ENCODE results near the gene ANKRD63. TPM values are rescaled to one million over a fixed set of nuclear protein-coding genes. Genes with fewer than 3 reads are reported as not detected.

ANKRD63 gene
- total RNA-seq, 2 donors from 2014 or later, result not detected

DNA sequence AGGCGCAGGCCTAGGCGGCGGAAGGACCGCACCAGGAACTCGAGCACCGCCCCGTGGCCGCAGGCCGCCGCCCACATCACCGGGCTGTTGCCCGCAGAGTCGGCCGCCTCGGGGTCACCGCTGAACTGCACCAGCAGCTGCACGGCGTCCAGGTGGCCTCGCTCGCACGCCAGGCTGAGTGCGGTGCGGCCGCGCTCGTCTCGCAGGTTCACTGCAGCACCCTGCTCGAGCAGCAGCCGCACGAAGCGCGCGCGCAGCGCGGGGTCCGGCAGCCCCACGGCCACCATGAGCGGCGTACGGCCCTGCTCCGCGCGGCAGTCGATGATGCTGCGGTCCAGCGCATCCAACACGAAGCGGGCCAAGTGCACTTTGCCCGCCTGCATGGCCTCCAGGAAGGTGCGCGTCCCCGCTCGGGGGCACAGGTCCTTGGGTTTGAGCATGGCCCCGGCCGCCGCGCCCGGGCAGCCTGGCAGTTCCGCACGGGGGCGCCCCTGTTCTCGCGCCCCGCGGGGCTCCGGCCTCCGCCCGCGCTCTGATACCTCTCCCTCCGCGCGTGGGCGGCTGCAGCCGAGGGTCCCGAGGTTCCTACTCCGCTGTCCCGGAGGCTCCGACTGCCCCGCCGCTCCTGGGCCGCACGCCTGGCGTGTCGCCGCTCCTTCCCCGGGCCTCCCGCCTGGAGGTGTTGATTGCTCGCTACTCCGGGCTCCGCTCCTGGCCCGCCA is 556 bp downstream of the ANKRD63 start:
- intact Hi-C loops (cut with DNase I), result no loop called here
- DNase-seq (ENCODE audit: low spot score), result no peak

DNA sequence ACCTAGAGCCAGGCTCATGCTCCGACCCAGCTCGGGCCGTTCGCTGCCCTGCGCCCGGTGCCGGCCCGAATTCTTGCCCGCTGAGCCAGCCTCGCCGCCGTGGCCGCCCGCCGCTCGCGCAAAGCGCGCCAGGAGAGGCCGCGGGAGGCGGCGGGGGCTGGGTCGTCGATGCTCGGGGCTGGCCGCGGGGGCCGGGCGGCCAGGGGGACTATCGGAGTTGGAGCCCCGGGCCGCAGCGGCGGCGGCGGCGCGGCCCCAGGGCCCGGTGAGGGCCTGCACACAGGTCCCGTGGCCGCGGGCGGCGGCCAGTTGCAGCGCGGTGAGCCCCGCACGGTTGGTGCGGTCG is 1.1 kb downstream of the ANKRD63 start:
- no peak for DNase-seq (ENCODE audit: low spot score)
- intact Hi-C loops (cut with DNase I), result loop anchor here in 1 of 2 donors (2.0 kb wide), 1 partner anchor 139 kb away; no protein-coding TSS in a partner anchor

DNA sequence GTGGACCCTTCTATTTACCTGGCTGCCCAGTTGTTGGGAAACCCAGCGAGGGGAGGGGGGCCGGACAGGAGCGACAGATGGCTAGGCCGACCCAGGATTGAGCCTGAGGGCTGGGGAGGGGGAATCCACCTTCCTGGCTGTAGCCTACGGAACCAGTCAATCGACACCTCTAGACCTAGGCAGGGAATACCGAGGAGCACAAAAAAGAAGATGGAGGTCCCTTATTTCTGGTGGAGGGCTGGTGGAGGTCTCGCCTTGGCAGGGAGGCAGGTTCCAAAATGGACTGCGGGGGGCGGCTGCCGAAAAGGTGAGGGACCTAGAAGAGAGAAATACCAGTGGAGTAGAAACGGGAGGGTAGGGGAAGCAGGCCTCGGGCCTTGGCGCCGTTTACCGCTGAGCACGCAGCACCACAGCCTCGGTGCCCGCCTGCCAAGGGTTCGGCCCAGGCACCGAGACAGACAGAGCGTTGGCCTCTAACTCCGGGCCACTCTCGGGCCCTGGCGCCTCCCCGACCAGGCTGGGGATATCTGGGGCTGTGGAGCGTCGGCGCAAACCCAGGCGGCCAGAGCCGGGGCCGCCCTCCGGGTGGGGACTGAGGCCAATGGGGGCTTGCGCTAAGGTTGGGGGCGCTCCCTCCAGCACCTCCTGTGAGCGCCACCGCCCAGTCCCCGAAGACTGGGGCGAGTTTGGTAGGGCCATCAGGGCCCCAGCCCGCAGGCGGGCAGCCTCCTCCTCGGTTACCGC is 1.6 kb downstream of the ANKRD63 start:
- intact Hi-C loops (cut with DNase I), result loop anchor here in 1 of 2 donors (2.0 kb wide), 1 partner anchor 140 kb away; no protein-coding TSS in a partner anchor
- no peak for DNase-seq (ENCODE audit: low spot score)

DNA sequence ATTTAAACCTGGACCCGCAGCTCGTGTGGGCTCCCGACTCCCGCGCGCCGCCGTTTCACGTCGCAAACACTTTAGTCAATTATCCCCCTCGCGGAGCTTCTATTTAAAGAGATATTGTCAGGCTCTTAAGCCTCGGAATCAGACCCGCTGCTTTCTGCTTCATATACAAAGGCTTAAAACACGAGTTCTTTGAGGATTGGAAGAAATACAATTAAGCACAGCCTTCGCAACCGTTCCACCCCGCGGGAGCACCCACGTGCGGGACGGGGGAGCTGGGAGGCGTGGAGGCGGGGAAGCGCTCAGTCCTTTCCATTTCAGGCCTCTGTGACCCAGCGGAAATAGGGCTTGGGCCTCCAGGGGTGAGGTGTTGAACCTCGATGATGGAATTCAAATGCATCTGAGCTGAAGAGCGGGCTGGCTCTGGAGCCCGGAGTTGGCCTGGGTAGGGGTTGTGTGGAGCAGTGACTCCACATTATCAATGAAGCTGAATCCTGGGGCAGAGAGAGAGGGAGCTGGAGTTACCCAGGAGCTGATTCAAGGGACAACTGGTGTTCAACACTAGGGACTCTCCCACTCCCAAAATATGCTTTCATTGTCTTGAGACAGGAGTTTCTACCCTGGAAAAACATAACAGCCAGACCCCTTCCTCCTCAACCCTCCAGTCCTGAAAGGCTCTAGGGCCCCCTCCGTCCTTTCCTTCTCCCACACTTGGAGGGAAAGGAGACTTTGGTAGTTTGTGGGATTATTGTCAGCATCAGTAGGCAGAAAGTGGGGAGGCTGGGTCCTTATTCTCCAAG is 2.4 kb downstream of the ANKRD63 start:
- intact Hi-C loops (cut with DNase I), result loop anchor here in 1 of 2 donors (2.0 kb wide), 1 partner anchor 140 kb away; no protein-coding TSS in a partner anchor

DNA sequence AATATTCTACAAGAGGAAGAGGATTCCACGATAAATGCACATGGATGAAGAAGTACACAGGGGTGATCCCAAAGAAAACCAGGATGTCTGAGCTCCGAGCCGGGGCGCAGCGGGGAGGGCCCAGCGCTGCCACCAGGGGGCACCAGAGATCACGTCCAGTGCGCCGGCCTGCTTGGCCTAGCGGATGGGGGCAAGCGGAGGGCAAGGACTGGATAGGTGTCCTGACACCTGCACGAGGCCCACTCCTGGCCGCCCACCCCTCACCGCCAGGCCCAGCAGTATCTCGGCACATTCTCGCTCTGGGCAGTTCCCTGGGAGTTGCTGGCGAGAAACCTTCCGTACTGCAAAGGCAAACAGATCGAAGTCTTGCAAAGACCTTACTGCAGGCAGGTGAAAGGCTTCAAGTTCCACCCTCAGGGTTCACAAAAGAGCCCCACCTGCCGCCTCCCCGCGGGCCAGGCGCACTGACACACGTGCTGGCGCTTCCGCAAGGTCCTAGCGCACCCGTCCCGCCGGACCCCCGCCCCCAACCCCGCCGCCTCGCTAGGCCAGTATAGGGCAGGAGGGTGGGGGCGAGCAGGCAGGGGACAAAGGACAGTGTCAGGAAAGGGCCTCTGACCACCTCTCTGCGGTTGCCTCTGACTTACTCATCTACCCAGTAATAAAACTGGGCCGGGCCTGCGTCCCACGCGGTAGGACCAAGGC is 3.3 kb downstream of the ANKRD63 start:
- intact Hi-C loops (cut with DNase I), result loop anchor here (2.0 to 5.0 kb wide), 2 partner anchors 141 to 148 kb away; no protein-coding TSS in a partner anchor
- DNase-seq (ENCODE audit: low spot score), result peak; percentile 92

More for the DNA sequence above, 2.4 kb downstream of the ANKRD63 start:
- DNase-seq (ENCODE audit: low spot score), result no peak

DNA sequence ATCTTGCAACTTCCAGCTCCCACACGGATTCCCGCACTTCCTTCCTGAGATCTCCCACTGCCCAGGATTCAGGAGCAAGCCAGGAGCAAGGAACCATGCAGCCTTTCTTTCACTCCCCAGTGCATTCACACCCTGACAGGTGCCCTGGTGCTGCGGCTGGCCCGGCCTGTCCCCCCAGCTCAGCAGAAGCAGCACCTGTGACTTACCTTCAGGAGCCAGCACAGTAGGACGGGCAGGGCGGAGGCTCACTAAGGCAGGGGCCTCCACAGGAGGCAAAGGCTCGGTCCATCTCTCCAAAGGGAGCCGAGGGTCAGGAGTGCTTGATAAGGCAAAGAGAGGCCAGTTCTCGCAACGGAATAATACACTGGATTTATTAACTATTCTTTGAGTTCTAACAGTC is 4.8 kb downstream of the ANKRD63 start:
- DNase-seq (ENCODE audit: low spot score), result no peak
- intact Hi-C loops (cut with DNase I), result loop anchor here in 1 of 2 donors (5.0 kb wide), 1 partner anchor 149 kb away; no protein-coding TSS in a partner anchor

DNA sequence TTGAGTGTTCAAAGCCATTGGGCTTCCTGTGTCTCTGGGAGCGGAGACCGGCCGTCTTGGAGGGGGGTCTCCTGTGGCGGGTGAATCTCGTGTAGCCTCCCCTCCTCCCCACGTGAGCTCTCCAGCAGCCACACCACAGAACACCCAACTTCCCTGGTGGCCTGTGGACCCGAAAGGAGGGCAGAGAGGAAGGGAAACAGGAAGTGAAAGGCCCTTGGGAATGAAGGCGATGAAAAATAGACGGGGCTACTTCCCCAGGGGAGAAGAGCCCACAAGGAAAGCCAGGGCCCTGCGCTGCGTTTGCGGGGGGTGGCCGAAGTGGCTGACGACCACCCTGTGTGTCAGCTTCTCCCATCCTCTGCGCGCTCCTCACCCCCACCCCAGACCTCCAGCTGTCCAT is 5.4 kb downstream of the ANKRD63 start:
- no peak for DNase-seq (ENCODE audit: low spot score)
- intact Hi-C loops (cut with DNase I), result loop anchor here in 1 of 2 donors (5.0 kb wide), 1 partner anchor 150 kb away; no protein-coding TSS in a partner anchor

DNA sequence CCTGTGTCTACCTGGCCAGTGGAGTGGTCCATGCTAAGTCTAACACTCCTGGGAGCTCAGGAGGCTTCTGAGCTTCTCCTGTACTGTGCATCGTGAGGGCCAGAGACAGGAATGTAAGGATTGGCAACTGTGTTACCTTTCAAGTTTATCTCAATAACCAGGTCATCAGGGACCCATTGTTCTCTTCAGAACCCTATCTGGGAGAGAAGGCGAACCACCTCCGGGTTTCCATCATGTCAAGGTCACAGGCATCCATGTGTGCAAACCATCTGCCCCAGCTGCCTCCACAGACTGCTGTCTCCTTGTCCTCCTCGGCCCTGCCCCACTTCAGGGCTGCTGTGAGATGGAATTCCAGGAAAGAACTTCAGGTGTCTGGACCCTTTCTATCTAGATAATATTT is 5.9 kb downstream of the ANKRD63 start:
- no peak for DNase-seq (ENCODE audit: low spot score)
- intact Hi-C loops (cut with DNase I), result loop anchor here in 1 of 2 donors (5.0 kb wide), 1 partner anchor 150 kb away; no protein-coding TSS in a partner anchor

DNA sequence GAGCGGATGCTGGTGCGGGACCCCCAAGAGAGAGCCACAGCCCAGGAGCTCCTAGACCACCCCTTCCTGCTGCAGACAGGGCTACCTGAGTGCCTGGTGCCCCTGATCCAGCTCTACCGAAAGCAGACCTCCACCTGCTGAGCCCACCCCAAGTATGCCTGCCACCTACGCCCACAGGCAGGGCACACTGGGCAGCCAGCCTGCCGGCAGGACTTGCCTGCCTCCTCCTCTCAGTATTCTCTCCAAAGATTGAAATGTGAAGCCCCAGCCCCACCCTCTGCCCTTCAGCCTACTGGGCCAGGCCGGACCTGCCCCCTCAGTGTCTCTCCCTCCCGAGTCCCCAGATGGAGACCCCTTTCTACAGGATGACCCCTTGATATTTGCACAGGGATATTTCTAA is 6.9 kb downstream of the ANKRD63 start:
- no peak for DNase-seq (ENCODE audit: low spot score)
- intact Hi-C loops (cut with DNase I), result loop anchor here in 1 of 2 donors (2.0 to 5.0 kb wide), 2 partner anchors 57 to 151 kb away; no protein-coding TSS in a partner anchor

DNA sequence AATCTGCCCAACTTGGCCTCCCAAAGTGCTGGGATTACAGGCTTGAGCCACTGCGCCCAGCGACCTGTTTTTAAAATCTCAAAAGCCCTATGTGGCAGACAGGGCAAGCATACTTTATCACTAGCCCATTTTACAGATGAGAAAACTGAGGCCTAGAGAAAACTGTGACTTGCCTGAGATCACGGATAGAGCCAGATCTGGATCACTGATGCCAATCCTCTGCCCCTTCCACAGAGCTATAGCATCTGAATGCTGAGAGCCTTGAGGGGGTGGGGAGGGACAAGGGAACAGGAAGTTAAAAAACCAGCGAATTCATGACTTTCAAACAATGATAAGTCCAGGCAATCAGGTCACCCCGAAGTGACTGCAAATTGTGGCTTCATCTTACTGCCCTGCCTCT is 7.3 kb downstream of the ANKRD63 start:
- DNase-seq (ENCODE audit: low spot score), result no peak
- intact Hi-C loops (cut with DNase I), result loop anchor here in 1 of 2 donors (2.0 to 5.0 kb wide), 2 partner anchors 57 to 152 kb away; no protein-coding TSS in a partner anchor

DNA sequence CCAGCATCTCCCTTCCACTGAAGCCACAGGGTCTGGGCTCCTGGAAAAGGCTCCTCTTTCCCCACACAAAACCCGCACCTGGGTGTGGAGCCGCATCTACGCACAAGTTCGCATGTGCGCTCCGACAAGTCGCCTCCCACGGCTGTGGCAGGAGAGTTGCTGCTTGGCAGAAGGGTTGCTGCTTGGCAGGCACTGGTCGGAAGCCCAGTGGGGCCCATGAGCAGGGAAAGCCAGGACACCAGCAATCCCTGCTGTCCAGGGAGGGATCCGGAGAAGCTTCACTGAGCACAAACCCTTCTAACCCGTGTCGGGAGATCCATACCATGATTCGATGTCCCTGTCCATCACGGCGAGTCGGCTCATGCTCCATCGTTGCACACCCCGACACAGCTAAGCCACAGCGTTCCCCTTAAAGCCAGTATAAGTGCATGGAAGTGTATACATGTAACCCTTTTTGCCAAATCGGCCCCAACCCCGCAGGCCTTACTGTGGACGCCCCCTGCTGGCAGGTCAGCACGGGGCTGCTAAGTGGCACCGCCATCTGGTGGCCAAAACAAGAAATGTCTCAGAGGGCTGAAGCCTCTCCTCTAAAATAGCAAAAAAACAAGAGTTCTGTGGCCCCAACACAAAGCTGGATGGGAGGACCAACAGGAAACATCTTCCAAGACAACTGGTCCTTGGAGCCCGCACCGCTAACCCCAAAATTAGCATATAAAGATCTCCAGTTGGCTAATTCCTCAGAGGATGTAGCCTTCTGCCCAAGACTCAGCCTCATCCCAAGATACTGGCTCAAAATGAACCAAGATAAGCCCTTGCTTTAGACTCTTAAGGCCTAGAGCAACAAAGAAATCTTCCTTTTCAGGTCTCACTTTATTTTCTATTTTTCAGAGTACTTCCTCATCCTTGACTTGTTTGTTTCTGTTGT is 8.3 kb downstream of the ANKRD63 start:
- intact Hi-C loops (cut with DNase I), result loop anchor here (2.0 to 5.0 kb wide), 5 partner anchors 56 to 227 kb away; no protein-coding TSS in a partner anchor
- DNase-seq (ENCODE audit: low spot score), result peak; percentile 93

DNA sequence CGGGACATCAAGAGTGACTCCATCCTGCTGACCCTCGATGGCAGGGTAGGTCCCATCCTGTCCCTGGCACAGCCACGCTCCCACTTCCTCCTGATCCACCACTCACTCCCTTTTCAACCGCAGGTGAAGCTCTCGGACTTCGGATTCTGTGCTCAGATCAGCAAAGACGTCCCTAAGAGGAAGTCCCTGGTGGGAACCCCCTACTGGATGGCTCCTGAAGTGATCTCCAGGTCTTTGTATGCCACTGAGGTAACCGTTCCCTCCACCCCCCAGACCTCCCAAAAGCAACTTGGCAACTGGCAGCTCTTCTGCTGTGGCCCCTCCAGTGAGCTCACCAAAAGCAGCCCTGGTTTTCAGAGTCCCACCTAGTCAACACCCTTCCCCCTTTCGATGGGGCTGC is 9.4 kb downstream of the ANKRD63 start:
- intact Hi-C loops (cut with DNase I), result loop anchor here (5.0 kb wide), 3 partner anchors 56 to 226 kb away; no protein-coding TSS in a partner anchor
- no peak for DNase-seq (ENCODE audit: low spot score)

DNA sequence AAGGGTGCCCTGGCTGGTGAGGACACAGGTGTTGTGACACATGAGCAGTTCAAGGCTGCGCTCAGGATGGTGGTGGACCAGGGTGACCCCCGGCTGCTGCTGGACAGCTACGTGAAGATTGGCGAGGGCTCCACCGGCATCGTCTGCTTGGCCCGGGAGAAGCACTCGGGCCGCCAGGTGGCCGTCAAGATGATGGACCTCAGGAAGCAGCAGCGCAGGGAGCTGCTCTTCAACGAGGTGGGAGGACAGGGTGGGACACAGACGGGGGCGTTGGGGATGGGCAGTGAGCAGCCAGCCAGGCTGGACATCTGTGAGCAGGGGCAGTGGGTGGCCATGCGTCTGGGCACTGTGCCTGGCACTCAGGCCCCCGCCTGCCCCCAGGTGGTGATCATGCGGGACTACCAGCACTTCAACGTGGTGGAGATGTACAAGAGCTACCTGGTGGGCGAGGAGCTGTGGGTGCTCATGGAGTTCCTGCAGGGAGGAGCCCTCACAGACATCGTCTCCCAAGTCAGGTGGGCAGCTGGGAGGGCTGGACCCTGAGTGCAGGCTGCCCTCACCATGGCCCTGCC is 10.3 kb downstream of the ANKRD63 start:
- no peak for DNase-seq (ENCODE audit: low spot score)
- intact Hi-C loops (cut with DNase I), result loop anchor here (5.0 kb wide), 3 partner anchors 55 to 225 kb away; no protein-coding TSS in a partner anchor

DNA sequence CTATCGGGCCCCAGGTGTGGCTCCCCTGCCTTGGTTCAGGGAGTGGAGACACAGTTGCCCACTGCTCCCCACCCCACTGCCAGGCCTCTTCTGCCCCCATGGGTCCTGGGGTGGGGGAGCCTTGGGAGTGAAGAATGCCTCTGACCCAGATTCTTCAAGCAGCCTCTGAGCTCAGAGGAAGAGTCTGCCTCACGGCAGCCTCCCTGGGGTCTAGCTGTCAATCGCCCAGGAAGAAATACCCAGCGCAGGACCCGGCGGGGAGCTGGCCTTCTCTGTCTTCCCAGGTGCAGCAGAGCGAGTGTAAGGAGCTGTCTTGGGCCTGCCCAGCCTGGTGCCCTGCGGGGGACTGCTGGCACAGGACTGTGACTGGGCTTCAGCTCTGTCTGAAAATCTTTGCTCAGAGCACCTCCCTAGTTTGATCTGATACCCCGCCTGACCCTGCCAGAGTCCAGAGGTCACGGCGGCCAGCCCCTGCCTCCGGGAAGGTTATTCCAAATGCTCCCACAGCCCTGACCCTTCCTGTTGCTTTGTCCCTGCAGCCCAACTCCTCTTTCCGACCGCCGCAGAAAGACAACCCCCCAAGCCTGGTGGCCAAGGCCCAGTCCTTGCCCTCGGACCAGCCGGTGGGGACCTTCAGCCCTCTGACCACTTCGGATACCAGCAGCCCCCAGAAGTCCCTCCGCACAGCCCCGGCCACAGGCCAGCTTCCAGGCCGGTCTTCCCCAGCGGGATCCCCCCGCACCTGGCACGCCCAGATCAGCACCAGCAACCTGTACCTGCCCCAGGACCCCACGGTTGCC is 11.0 kb downstream of the ANKRD63 start:
- intact Hi-C loops (cut with DNase I), result loop anchor here (5.0 kb wide), 3 partner anchors 55 to 225 kb away; no protein-coding TSS in a partner anchor
- DNase-seq (ENCODE audit: low spot score), result no peak

DNA sequence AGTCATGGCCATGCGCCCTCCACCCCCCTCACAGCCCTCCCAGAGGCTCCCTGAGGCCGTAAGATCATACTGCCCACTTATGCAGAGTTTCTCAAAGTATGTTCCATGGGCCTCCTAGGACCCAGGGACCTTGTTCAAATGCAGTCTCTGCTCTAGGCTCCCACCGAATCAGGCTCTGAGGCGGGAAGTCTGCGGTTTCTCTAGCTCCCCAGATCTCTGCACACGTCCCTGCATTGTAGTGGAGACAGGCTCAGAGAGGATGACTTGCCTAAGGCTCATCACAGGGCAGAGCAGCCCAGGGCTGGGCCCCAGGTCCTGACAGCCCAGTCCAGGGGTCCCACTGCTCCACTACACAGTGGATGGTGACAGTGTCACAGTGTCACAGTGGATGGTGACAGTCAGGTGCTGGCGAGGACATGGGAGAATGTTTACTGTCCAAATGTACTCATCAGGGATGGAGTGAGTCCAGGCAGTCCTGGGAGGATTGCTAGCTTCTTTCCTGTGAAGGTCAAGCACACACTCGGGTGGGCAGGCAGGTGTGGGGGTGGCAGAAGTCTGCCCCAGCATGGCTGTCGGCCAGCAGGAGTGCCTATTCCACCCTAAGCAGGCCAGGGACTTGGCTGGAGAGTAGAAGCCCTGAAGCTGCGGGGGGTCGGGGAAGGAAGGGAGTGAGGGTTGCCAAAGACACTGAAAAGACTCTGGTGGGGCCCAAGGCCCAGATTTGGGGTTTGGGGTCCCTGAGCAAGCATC is 12.4 kb downstream of the ANKRD63 start:
- intact Hi-C loops (cut with DNase I), result loop anchor here (5.0 kb wide), 3 partner anchors 53 to 223 kb away; no protein-coding TSS in a partner anchor
- DNase-seq (ENCODE audit: low spot score), result no peak

All from posterior vena cava (tissue), 2 donors.